ENCODE data around the gene GRIN3A.
"Not testable (repeated sequence)": the region's sequence is repeated elsewhere in the genome, so short reads cannot be mapped to it uniquely, and the experiment has no call there.

GRIN3A gene

GRCh38 chr9:101631892-101632291 lies 106.6 kb downstream of the GRIN3A start:
- DNase-seq, result no peak

- no peak for DNase-seq
These were observed 108.8 kb downstream of the GRIN3A start for GRCh38 chr9:101629636-101630035.

GRCh38 chr9:101628173-101628572 lies 110.3 kb downstream of the GRIN3A start:
- DNase-seq, result no peak

GRCh38 chr9:101626295-101626694 lies 112.2 kb downstream of the GRIN3A start:
- DNase-seq, result no peak

- DNase-seq, result no peak
These were observed 112.6 kb downstream of the GRIN3A start for GRCh38 chr9:101625876-101626275.

- DNase-seq, result no peak
These were observed 118.0 kb downstream of the GRIN3A start for GRCh38 chr9:101620452-101620851.

- DNase-seq, result no peak
These were observed 119.7 kb downstream of the GRIN3A start for GRCh38 chr9:101618698-101619097.

GRCh38 chr9:101605547-101605946 lies 132.9 kb downstream of the GRIN3A start:
- DNase-seq, result no peak

- DNase-seq, result no peak
These were observed 134.2 kb downstream of the GRIN3A start for GRCh38 chr9:101604296-101604695.

- peak; percentile 63 for DNase-seq
These were observed 136.3 kb downstream of the GRIN3A start for GRCh38 chr9:101601904-101602765.

GRCh38 chr9:101594796-101595195 lies 143.7 kb downstream of the GRIN3A start, which contains the start of gene PPP3R2:
TSS of gene PPP3R2 (minus strand) at chr9:101594969. CDS start at chr9:101594921, 48 bp downstream.
- no peak for DNase-seq

GRCh38 chr9:101593345-101593744 lies 145.1 kb downstream of the GRIN3A start:
- DNase-seq, result no peak

GRCh38 chr9:101592788-101593187 lies 145.7 kb downstream of the GRIN3A start:
- DNase-seq, result no peak

GRCh38 chr9:101591787-101592446 lies 146.5 kb downstream of the GRIN3A start:
- DNase-seq, result no peak

- DNase-seq, result no peak
These were observed 147.5 kb downstream of the GRIN3A start for GRCh38 chr9:101590901-101591300.

- not testable (repeated sequence) for DNase-seq
These were observed 148.4 kb downstream of the GRIN3A start for GRCh38 chr9:101590074-101590473.

GRCh38 chr9:101587332-101588043 lies 151.0 kb downstream of the GRIN3A start:
- DNase-seq, result no peak

- no peak for DNase-seq
These were observed 151.8 kb downstream of the GRIN3A start for GRCh38 chr9:101586651-101587050.

GRCh38 chr9:101585740-101586139 lies 152.7 kb downstream of the GRIN3A start:
- DNase-seq, result no peak

GRCh38 chr9:101582553-101582952 lies 155.9 kb downstream of the GRIN3A start:
- no peak for DNase-seq

GRCh38 chr9:101579711-101580545 lies 158.5 kb downstream of the GRIN3A start:
- DNase-seq, result no peak

- DNase-seq, result no peak
These were observed 160.1 kb downstream of the GRIN3A start for GRCh38 chr9:101578378-101578777.

Measured in NCI-H1092 (cell line).